Measurements from ENCODE around the gene PTGR3.

DNA sequence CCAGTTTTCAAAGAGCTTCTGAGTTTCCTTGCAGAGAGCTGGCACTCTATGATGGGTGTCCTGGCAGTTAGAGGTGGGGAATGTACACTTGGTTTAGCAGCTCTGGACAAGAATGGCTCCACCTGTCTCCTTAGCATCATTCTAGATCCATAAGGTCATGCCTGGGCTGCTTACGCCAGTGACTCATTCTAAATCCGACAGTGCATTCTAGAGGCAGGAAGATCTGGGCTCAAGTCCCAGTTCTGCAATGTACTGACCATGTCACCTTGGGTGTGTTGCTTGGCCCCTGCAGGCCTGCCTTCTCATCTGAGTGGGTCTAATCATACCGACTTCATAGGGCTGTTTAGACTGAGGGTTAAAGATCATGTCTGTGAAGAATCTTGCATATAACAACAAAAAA lies 46.5 kb downstream of the PTGR3 start:
- TF ChIP-seq EZH2 (IDR thresholded peaks at IDR 0.05; ENCODE audit: borderline replicate concordance, low read depth, low read length, poor library complexity, severe bottlenecking) (no peak), CTCF (conservative IDR thresholded peaks at IDR 0.05; ENCODE audit: low read depth, low read length) (no peak)

Data from A673 (cell line).